ENCODE measurements around the gene GPR55.

The GPR55 gene

DNA sequence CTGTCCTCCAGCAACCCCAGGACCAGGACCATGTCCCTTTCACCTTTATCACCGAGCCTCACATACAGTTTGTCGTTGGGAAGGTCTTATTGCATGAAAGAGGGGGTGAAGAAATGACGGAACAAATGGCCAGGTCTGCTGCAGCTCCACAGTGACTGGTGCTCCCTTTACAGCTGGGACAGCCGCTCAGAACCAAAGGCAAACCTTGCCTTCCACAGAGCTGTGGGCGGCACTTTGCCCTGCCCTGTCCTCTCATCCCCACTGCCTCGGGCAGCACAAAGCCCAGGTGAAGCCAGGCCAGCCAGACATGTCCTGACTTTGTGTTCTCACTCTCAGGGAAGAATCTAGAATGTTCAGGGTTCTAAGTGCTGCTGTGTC is 961 bp downstream of the GPR55 start:
- Histone ChIP-seq H2AFZ (no peak overlapping the region), H3K4me1 (no peaks in the 10 kb centered on the region), H3K27me3 (ENCODE audit: control insufficient read depth, insufficient read depth, low read length) (no peaks in the 10 kb centered on the region), H3K4me2 (ENCODE audit: low read length) (no peak overlapping the region), H3K36me3 (ENCODE audit: control insufficient read depth, insufficient read depth, low read length) (no peaks in the 10 kb centered on the region), H3K9me3 (ENCODE audit: control insufficient read depth, low read length) (no peaks in the 10 kb centered on the region), H3K27ac (no peak overlapping the region), H3K4me3 (ENCODE audit: low read depth, low read length) (no peak overlapping the region), H3K9ac (no peak overlapping the region), H3K79me2 (no peaks in the 10 kb centered on the region)
- TF ChIP-seq, protein P1, sequence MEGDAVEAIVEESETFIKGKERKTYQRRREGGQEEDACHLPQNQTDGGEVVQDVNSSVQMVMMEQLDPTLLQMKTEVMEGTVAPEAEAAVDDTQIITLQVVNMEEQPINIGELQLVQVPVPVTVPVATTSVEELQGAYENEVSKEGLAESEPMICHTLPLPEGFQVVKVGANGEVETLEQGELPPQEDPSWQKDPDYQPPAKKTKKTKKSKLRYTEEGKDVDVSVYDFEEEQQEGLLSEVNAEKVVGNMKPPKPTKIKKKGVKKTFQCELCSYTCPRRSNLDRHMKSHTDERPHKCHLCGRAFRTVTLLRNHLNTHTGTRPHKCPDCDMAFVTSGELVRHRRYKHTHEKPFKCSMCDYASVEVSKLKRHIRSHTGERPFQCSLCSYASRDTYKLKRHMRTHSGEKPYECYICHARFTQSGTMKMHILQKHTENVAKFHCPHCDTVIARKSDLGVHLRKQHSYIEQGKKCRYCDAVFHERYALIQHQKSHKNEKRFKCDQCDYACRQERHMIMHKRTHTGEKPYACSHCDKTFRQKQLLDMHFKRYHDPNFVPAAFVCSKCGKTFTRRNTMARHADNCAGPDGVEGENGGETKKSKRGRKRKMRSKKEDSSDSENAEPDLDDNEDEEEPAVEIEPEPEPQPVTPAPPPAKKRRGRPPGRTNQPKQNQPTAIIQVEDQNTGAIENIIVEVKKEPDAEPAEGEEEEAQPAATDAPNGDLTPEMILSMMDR (IDR thresholded peaks at IDR 0.05), result no peak

DNA sequence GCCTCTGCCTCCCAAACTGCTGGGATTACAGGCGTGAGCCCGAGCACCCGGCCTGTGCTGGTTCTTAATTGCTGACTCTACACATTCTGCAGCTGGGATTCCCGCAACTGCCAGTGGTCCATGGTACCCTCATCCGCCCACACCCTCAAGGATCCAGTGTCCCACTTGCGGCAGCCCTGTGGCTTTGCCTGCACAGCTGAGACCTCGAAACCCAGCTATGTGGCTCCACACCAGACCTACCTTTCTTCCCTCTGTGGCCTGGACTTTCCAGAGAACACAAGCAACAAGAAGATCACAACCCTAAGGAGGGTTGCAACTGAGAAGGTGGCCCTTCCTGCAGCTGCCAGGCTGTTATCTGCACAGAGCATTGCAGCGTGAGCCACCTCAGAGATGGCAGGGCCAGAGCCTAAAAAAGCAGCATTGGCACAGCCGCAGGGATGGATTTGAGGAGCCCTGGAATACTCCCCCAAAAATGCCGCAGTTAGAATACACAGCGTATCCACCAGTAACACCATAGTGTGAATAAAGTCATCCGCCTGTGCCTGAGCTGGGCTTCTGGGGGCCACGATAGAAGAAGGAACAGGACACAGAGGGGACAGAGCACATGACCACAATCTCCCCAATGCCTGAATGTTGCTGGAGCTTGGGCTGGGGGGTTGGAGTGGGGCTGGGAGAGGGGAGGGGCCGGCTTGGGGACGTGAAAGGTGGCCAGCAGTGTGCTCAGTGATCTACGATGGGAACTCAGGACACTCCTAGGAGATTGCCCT is 1.9 kb downstream of the GPR55 start:
- no peaks in the 10 kb centered on the region for H3K27me3 ChIP-seq (ENCODE audit: control insufficient read depth, insufficient read depth, low read length)
- TF ChIP-seq, protein P1 (IDR thresholded peaks at IDR 0.05), result no peak
- H3K36me3 ChIP-seq (ENCODE audit: control insufficient read depth, insufficient read depth, low read length), result no peaks in the 10 kb centered on the region
- no peaks in the 10 kb centered on the region for H3K79me2 ChIP-seq
- no peak overlapping the region for H3K4me3 ChIP-seq (ENCODE audit: low read depth, low read length)
- no peaks in the 10 kb centered on the region for H3K9me3 ChIP-seq (ENCODE audit: control insufficient read depth, low read length)
- no peaks in the 10 kb centered on the region for H3K4me1 ChIP-seq
- no peak overlapping the region for H2AFZ ChIP-seq
- no peak overlapping the region for H3K27ac ChIP-seq
- no peak overlapping the region for H3K4me2 ChIP-seq (ENCODE audit: low read length)
- H3K9ac ChIP-seq, result no peak overlapping the region

DNA sequence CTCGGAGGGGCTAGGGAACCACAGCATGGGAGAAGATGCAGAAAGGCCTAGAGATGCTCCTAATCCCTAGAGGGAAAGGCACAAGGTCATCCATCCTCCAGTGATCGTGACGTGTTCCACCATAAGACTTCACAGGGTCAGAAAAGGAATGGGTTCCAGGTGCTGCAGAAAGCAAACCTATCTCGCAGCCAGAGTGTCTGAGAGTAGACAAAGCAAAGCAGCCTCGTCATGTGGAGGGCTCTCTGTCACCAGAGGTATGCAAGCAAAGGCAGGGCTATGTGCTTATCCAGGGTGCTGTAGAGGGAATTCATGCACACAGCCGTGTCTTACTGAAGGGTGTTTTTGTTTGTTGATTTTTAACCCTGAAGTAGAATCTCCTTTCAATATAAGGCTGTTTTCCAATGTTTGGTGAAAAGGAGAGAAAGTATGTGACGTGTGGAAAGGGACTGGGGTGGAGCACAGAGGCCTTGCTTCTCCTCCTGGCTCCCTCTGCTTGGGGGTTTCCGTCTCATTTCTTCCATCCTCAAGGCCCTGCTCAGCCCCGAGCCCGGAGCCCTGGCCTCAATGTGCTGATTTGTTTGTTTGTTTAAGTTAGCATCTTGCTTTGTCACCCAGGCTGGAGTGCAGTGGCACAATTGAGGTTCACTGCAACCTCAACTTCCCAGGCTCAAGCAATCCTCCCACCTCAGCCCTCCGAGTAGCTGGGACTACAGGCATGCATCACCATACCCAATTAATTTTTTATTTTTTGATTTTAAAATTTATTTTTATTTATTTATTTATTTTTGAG is 3.0 kb downstream of the GPR55 start:
- Histone ChIP-seq H3K27me3 (ENCODE audit: control insufficient read depth, insufficient read depth, low read length) (no peaks in the 10 kb centered on the region), H3K9ac (no peak overlapping the region), H3K4me2 (ENCODE audit: low read length) (no peak overlapping the region), H3K36me3 (ENCODE audit: control insufficient read depth, insufficient read depth, low read length) (no peaks in the 10 kb centered on the region), H3K4me3 (ENCODE audit: low read depth, low read length) (no peak overlapping the region), H3K9me3 (ENCODE audit: control insufficient read depth, low read length) (no peaks in the 10 kb centered on the region), H2AFZ (no peak overlapping the region), H3K4me1 (no peaks in the 10 kb centered on the region), H3K27ac (no peak overlapping the region), H3K79me2 (no peaks in the 10 kb centered on the region)
- TF ChIP-seq, protein P1 (IDR thresholded peaks at IDR 0.05), result no peak

DNA sequence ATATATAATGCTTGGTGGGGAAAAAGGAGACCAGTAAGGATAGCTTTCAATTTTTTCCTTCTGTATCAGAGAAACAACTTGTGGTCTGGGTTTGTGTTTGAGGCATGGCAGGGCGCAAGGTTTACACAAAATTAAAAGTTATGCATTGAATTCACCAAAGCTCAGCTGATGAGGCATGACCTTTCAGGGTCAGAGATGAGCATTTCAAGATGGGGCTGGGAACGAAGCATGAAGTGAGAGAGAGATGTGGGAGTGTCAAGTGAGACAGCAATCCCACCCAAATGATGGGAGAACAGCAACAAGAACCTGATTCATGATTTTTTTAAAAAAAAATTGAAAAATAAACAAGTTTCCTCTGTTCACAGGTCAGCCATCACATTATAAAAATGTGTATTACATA is 4.9 kb downstream of the GPR55 start:
- Histone ChIP-seq H3K4me1 (no peaks in the 10 kb centered on the region), H3K79me2 (no peaks in the 10 kb centered on the region), H3K4me2 (ENCODE audit: low read length) (no peak overlapping the region), H3K9ac (no peak overlapping the region), H3K9me3 (ENCODE audit: control insufficient read depth, low read length) (no peaks in the 10 kb centered on the region), H3K27ac (no peak overlapping the region), H3K4me3 (ENCODE audit: low read depth, low read length) (no peak overlapping the region), H3K27me3 (ENCODE audit: control insufficient read depth, insufficient read depth, low read length) (no peaks in the 10 kb centered on the region), H2AFZ (no peak overlapping the region), H3K36me3 (ENCODE audit: control insufficient read depth, insufficient read depth, low read length) (no peaks in the 10 kb centered on the region)
- TF ChIP-seq, protein P1 (IDR thresholded peaks at IDR 0.05), result no peak

All from parathyroid adenoma (tissue), 2 donors.